Panc1 (cell line): ENCODE measurements around the gene FGGY. TPM values are rescaled to one million over a fixed set of nuclear protein-coding genes. Genes with fewer than 3 reads are reported as not detected.

ENCODE experiments used
- ATAC-seq: fragments of 200-7000 bp; cut with Tn5 transposase; 2 replicates; pipeline ENCODE4 v1.9.1; 2020; ENCODE audit warnings: mild to moderate bottlenecking, moderate library complexity
- BruUV-seq: library from RNA; stranded (reverse); fragments of 400-500 nt; replicated peaks from 2 replicates; lab custom pipeline; 2021; lab: Mats Ljungman, UMichigan
- CTCF ChIA-PET: fragments of 300-600 bp; sonication (Branson Sonifier 250); formaldehyde crosslinking; loops from one replicate; lab custom pipeline; 2022; ENCODE audit warnings: antibody characterized with exemption; lab: Charles Lee
- POLR2A ChIA-PET: fragments of 300-600 bp; sonication (Branson Sonifier 250); formaldehyde crosslinking; loops from one replicate; lab custom pipeline; 2022; ENCODE audit warnings: antibody characterized with exemption; lab: Charles Lee
- DNase-seq: peaks from one replicate; pipeline ENCODE4 v3.0.0-alpha.2; 2010; ENCODE audit warnings: low read depth, low spot score
- H3K27ac ChIP-seq: 2 replicates; pipeline ENCODE4 v1.5.1; 2011; ENCODE audit warnings: mild to moderate bottlenecking, low read length, inconsistent platforms
- H3K27me3 ChIP-seq: fragments of 200-500 bp; sonication (Bioruptor generic); 2 replicates; pipeline ENCODE4 v1.6.0; 2014; ENCODE audit warnings: low read length, inconsistent platforms; ENCODE audit not compliant: control insufficient read depth, insufficient read depth
- H3K36me3 ChIP-seq: fragments of 200-500 bp; sonication (Bioruptor generic); 2 replicates; pipeline ENCODE4 v1.5.1; 2014; ENCODE audit warnings: inconsistent platforms, mild to moderate bottlenecking, low read length, moderate library complexity; ENCODE audit not compliant: control insufficient read depth, insufficient read depth
- H3K4me1 ChIP-seq: 2 replicates; pipeline ENCODE4 v1.5.1; 2011; ENCODE audit warnings: inconsistent platforms, mild to moderate bottlenecking, low read length, moderate library complexity; ENCODE audit not compliant: control insufficient read depth, insufficient read depth
- H3K4me3 ChIP-seq, 2 experiments: 2 replicates each; pipeline ENCODE4 v1.5.1; 2011 to 2012; ENCODE audit warnings: low read depth in 2 of 2, low read length in 2 of 2, mild to moderate bottlenecking in 2 of 2, inconsistent platforms in 1 of 2, moderate library complexity in 1 of 2
- H3K9me3 ChIP-seq: fragments of 200-500 bp; sonication (Bioruptor generic); 2 replicates; pipeline ENCODE4 v1.5.1; 2014; ENCODE audit warnings: low read depth, mild to moderate bottlenecking, inconsistent platforms, low read length, moderate library complexity; ENCODE audit not compliant: control insufficient read depth, insufficient read depth
- CTCF ChIP-seq: fragments of 450-650 bp; IDR thresholded peaks from 2 replicates; pipeline ENCODE4 v1.5.1; 2017; ENCODE audit warnings: mild to moderate bottlenecking
- POLR2AphosphoS5 ChIP-seq: IDR thresholded peaks from 2 replicates; pipeline ENCODE4 v1.6.1; 2012; ENCODE audit warnings: mild to moderate bottlenecking, low read depth, low read length, moderate library complexity
- SIN3A ChIP-seq: IDR thresholded peaks from 2 replicates; pipeline ENCODE4 v1.6.1; 2012; ENCODE audit warnings: low read depth, mild to moderate bottlenecking, low read length, moderate library complexity, borderline replicate concordance; ENCODE audit not compliant: insufficient read depth
- TCF7L2 ChIP-seq: IDR thresholded peaks from 2 replicates; pipeline ENCODE4 v1.6.1; 2011; ENCODE audit warnings: mild to moderate bottlenecking, low read depth, low read length, inconsistent platforms
- in situ Hi-C: cut with HindIII; loops from 2 replicates; pipeline ENCODE4 v1.10.0; 2016; ENCODE audit warnings: low sequenced_read_pairs, low pct_unique_long_range_greater_than_20kb
- intact Hi-C: fragments of 100-400 bp; cut with micrococcal nuclease; formaldehyde crosslinking; loops from one replicate; pipeline ENCODE4 v1.10.0; 2022; ENCODE audit not compliant: unreplicated experiment
- total RNA-seq: library from RNA; stranded (reverse); gene quantifications from one replicate; pipeline ENCODE4 v1.2.1, GENCODE V29; 2021; ENCODE audit not compliant: unreplicated experiment
- TF ChIP-seq, protein P1 (sequence below), 2 experiments: IDR thresholded peaks; 2 replicates each; pipeline ENCODE4 v1.6.1; 2011 to 2012; ENCODE audit warnings: low read depth in 2 of 2, control low read depth in 1 of 2, low read length in 1 of 2, mild to moderate bottlenecking in 1 of 2, moderate library complexity in 1 of 2; ENCODE audit not compliant: insufficient read depth in 1 of 2

FGGY gene
- total RNA-seq, 1 experiment from 2014 or later: 15.5 TPM

- intact Hi-C loops (no loop called here), in situ Hi-C loops (no loop called here)
- H3K27me3 ChIP-seq: no peaks in the 10 kb centered on the region
- H3K4me3 ChIP-seq: no peak overlapping the region
- ChIA-PET CTCF (no interaction called here), POLR2A (no interaction called here)
- no peak overlapping the region for H3K27ac ChIP-seq
- no peak for DNase-seq
- H3K4me1 ChIP-seq: no peaks in the 10 kb centered on the region
- no peak for ATAC-seq
- H3K9me3 ChIP-seq: no peaks in the 10 kb centered on the region
- TF ChIP-seq, protein P1, sequence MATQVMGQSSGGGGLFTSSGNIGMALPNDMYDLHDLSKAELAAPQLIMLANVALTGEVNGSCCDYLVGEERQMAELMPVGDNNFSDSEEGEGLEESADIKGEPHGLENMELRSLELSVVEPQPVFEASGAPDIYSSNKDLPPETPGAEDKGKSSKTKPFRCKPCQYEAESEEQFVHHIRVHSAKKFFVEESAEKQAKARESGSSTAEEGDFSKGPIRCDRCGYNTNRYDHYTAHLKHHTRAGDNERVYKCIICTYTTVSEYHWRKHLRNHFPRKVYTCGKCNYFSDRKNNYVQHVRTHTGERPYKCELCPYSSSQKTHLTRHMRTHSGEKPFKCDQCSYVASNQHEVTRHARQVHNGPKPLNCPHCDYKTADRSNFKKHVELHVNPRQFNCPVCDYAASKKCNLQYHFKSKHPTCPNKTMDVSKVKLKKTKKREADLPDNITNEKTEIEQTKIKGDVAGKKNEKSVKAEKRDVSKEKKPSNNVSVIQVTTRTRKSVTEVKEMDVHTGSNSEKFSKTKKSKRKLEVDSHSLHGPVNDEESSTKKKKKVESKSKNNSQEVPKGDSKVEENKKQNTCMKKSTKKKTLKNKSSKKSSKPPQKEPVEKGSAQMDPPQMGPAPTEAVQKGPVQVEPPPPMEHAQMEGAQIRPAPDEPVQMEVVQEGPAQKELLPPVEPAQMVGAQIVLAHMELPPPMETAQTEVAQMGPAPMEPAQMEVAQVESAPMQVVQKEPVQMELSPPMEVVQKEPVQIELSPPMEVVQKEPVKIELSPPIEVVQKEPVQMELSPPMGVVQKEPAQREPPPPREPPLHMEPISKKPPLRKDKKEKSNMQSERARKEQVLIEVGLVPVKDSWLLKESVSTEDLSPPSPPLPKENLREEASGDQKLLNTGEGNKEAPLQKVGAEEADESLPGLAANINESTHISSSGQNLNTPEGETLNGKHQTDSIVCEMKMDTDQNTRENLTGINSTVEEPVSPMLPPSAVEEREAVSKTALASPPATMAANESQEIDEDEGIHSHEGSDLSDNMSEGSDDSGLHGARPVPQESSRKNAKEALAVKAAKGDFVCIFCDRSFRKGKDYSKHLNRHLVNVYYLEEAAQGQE (IDR thresholded peaks at IDR 0.05; ENCODE audit: insufficient read depth in 1 of 2, low read depth in 2 of 2, low read length in 1 of 2): no peak
- no peak for TF ChIP-seq SIN3A
- no peak for TF ChIP-seq CTCF
- TF ChIP-seq TCF7L2: no peak
- TF ChIP-seq POLR2AphosphoS5: no peak
- no TSS peak for BruUV-seq
- H3K36me3 ChIP-seq: no peaks in the 10 kb centered on the region
Measured at GRCh38 chr1:59404796-59405195, 107.9 kb downstream of the FGGY start.

- ChIA-PET POLR2A (no interaction called here), CTCF (interaction anchor here (0.6 to 0.7 kb wide), 2 partner anchors 125 to 622 kb away, joined by 3 to 6 read pairs; no protein-coding TSS in a partner anchor)
- BruUV-seq: no TSS peak
- no peaks in the 10 kb centered on the region for H3K4me1 ChIP-seq
- H3K27ac ChIP-seq: no peak overlapping the region
- ATAC-seq: no peak
- TF ChIP-seq SIN3A: no peak
- no peak for TF ChIP-seq POLR2AphosphoS5
- no peak for TF ChIP-seq CTCF
- no peak for TF ChIP-seq TCF7L2
- TF ChIP-seq, protein P1 (IDR thresholded peaks at IDR 0.05; ENCODE audit: insufficient read depth in 1 of 2, low read depth in 2 of 2, low read length in 1 of 2): no peak
- no peak for DNase-seq
- in situ Hi-C loops: no loop called here
- H3K9me3 ChIP-seq: no peaks in the 10 kb centered on the region
- intact Hi-C loops: no loop called here
- H3K36me3 ChIP-seq: no peaks in the 10 kb centered on the region
- H3K27me3 ChIP-seq: no peaks in the 10 kb centered on the region
- no peak overlapping the region for H3K4me3 ChIP-seq
Measured at GRCh38 chr1:59406437-59407164, 109.7 kb downstream of the FGGY start.
